Osteoblast (primary cell): ENCODE measurements around the gene OGFRL1. TPM values are rescaled to one million over a fixed set of nuclear protein-coding genes. Genes with fewer than 3 reads are reported as not detected.

Source experiments
- DNase-seq: peaks from one replicate; pipeline ENCODE4 v3.0.0; 2011; ENCODE audit warnings: low spot score, mixed read lengths; ENCODE audit not compliant: insufficient read length; ENCODE audit errors: missing footprints
- H2AFZ ChIP-seq: 2 replicates; pipeline ENCODE4 v1.6.0; 2011; ENCODE audit warnings: mild to moderate bottlenecking, low read length
- H3K27ac ChIP-seq: 2 replicates; pipeline ENCODE4 v1.5.1; 2011; ENCODE audit warnings: mild to moderate bottlenecking, low read depth, low read length, moderate library complexity
- H3K27me3 ChIP-seq: 2 replicates; pipeline ENCODE4 v1.6.0; 2012; ENCODE audit warnings: mild to moderate bottlenecking, control low read depth, inconsistent platforms, low read length, moderate library complexity; ENCODE audit not compliant: insufficient read depth
- H3K36me3 ChIP-seq: 2 replicates; pipeline ENCODE4 v1.5.1; 2011; ENCODE audit warnings: mild to moderate bottlenecking, low read length, control low read depth, moderate library complexity; ENCODE audit not compliant: insufficient read depth
- H3K4me1 ChIP-seq: 2 replicates; pipeline ENCODE4 v1.5.1; 2011; ENCODE audit warnings: mild to moderate bottlenecking, low read length, control low read depth, moderate library complexity; ENCODE audit not compliant: insufficient read depth
- H3K4me2 ChIP-seq: 2 replicates; pipeline ENCODE4 v1.6.0; 2011; ENCODE audit warnings: mild to moderate bottlenecking, low read length; ENCODE audit not compliant: insufficient read depth
- H3K4me3 ChIP-seq: fragments of 200-600 bp; sonication (generic); 3 replicates; pipeline ENCODE4 v1.5.1; 2012; ENCODE audit warnings: mild to moderate bottlenecking, low read length, inconsistent platforms; ENCODE audit not compliant: insufficient read depth
- H3K79me2 ChIP-seq: 2 replicates; pipeline ENCODE4 v1.6.0; 2012; ENCODE audit warnings: mild to moderate bottlenecking, low read length, control low read depth, inconsistent platforms; ENCODE audit not compliant: insufficient read depth
- H3K9me3 ChIP-seq: 2 replicates; pipeline ENCODE4 v1.5.1; 2011; ENCODE audit warnings: low read depth, low read length, control low read depth
- H4K20me1 ChIP-seq: 2 replicates; pipeline ENCODE4 v1.6.0; 2012; ENCODE audit warnings: mild to moderate bottlenecking, low read length, control low read depth; ENCODE audit not compliant: insufficient read depth
- total RNA-seq: library from RNA; depleted of rRNA; stranded (reverse); fragments of >200 nt; gene quantifications from 2 replicates; pipeline ENCODE4 v1.2.3, GENCODE V29; 2012
- TF ChIP-seq, protein P1 (sequence below): IDR thresholded peaks from 2 replicates; pipeline ENCODE4 v1.5.1; 2011; ENCODE audit warnings: mild to moderate bottlenecking, low read depth, low read length, moderate library complexity; ENCODE audit errors: extremely low read depth

The OGFRL1 gene
- total RNA-seq, 1 donor: 15.9 TPM

DNA sequence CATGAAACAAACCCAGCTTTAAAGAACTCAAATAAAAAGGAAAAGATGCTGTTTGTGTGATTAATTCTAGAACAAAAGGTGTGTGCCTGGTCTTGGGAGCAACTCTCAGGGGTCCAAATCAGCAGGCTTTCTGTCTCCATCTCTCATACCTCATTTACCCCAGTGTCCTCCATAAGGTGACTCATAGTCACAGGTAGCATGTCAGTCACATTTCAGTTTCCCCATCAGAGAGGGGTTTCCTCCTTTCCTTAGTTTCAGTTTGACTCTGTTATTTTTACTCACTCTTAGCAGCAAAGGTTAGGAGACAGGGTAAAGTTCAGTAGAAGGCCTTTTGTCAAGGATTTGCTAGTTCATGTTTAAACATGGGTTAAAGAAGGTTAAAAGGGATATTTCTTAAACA, 46.2 kb downstream of the OGFRL1 start:
- Histone ChIP-seq H3K36me3 (no peaks in the 10 kb centered on the region), H3K9me3 (no peaks in the 10 kb centered on the region), H2AFZ (no peak overlapping the region), H3K4me3 (no peak overlapping the region), H3K27me3 (no peaks in the 10 kb centered on the region), H3K4me2 (no peak overlapping the region), H4K20me1 (no peaks in the 10 kb centered on the region), H3K27ac (peak overlapping the region; percentile 23), H3K4me1 (peaks cover 19% of the 10 kb centered on the region), H3K79me2 (peaks cover 5% of the 10 kb centered on the region)
- TF ChIP-seq, protein P1, sequence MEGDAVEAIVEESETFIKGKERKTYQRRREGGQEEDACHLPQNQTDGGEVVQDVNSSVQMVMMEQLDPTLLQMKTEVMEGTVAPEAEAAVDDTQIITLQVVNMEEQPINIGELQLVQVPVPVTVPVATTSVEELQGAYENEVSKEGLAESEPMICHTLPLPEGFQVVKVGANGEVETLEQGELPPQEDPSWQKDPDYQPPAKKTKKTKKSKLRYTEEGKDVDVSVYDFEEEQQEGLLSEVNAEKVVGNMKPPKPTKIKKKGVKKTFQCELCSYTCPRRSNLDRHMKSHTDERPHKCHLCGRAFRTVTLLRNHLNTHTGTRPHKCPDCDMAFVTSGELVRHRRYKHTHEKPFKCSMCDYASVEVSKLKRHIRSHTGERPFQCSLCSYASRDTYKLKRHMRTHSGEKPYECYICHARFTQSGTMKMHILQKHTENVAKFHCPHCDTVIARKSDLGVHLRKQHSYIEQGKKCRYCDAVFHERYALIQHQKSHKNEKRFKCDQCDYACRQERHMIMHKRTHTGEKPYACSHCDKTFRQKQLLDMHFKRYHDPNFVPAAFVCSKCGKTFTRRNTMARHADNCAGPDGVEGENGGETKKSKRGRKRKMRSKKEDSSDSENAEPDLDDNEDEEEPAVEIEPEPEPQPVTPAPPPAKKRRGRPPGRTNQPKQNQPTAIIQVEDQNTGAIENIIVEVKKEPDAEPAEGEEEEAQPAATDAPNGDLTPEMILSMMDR: no peak
- DNase-seq: no peak

DNA sequence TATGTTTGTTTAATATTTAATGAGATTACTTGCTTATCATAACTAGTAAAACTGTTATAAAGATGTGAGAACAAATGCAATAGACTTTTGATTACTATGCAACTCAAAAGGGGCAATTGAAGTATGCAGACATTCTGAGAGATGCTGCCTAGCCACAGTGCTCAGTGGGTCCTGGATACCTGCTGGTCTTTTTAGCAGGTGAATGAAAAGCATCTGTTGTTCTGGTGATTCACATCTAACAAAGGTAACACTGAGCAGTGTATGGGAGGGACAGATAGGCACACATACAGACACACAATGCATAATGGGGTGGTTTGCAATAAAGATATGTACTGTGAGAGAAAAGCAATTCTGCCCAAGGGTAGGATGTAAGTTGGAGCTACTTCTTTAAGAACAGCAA, 46.9 kb downstream of the OGFRL1 start:
- Histone ChIP-seq H3K4me1 (peaks cover 19% of the 10 kb centered on the region), H3K36me3 (no peaks in the 10 kb centered on the region), H3K4me2 (no peak overlapping the region)

DNA sequence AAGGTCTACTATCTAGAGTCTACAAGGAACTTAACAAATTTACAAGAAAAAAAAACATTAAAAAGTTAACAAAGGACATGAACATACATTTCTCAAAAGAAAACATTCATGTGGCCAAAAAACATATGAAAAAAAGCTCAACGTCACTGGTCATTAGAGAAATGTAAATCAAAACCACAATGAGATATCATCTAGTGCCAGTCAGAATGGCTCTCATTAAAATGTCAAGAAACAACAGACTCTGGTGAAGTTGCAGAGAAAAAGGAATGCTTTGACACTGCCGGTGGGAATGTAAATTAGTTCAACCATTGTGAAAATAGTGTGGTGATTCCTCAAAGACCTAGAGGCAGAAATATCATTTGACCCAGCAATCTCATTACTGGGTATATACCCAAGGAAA, 48.3 kb downstream of the OGFRL1 start:
- Histone ChIP-seq H3K27me3 (no peaks in the 10 kb centered on the region), H2AFZ (no peak overlapping the region), H3K79me2 (peaks cover 5% of the 10 kb centered on the region), H3K27ac (no peak overlapping the region), H3K4me2 (no peak overlapping the region), H3K36me3 (no peaks in the 10 kb centered on the region), H3K4me3 (no peak overlapping the region), H4K20me1 (no peaks in the 10 kb centered on the region), H3K9me3 (no peaks in the 10 kb centered on the region), H3K4me1 (peaks cover 19% of the 10 kb centered on the region)
- TF ChIP-seq, protein P1: no peak
- DNase-seq: no peak

More for the DNA sequence above, 46.9 kb downstream of the OGFRL1 start:
- Histone ChIP-seq H3K9me3 (no peaks in the 10 kb centered on the region), H4K20me1 (no peaks in the 10 kb centered on the region), H3K27ac (no peak overlapping the region), H3K4me3 (no peak overlapping the region), H3K79me2 (peaks cover 5% of the 10 kb centered on the region), H2AFZ (no peak overlapping the region), H3K27me3 (no peaks in the 10 kb centered on the region)
- no peak for DNase-seq
- TF ChIP-seq, protein P1: no peak

DNA sequence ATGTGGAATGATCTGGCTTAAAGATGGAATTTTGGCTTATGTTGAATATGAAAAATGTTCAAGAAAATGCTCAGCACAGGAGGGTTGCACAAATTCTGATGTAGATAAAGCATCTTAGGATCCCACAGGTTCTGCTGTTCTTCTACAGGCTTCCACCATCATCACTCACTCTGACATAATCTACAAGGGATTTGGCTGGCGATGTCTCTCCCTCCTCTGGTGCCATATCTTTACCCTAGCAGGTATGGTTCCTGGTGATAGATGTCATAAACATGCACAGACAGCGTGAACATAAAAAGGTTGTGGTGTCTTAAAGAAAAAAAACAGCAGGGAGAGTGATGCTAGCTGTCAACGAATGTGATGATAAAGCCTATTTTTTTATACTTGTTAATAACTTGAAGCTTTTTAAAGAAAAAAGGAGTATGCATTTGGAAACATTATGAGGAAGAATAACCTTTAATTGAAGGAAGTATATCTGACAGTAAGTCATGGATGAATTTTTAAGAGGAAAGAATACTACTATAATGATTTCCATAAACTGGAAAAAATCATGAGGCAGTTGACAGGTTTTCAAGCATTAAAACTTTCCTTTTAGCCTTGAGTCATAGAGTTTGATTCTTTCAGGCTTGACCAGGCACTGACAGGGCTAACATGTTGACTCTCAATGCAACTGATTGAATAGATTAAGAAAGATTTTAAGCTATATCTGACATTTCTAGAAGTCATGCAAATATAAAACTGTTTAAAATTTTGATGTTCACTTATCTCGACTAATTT, 50.1 kb downstream of the OGFRL1 start:
- no peaks in the 10 kb centered on the region for H3K27me3 ChIP-seq
- H3K9me3 ChIP-seq: no peaks in the 10 kb centered on the region
- H4K20me1 ChIP-seq: no peaks in the 10 kb centered on the region
- H2AFZ ChIP-seq: no peak overlapping the region
- no peak for DNase-seq
- H3K79me2 ChIP-seq: peaks cover 5% of the 10 kb centered on the region
- no peak overlapping the region for H3K4me2 ChIP-seq
- H3K27ac ChIP-seq: no peak overlapping the region
- TF ChIP-seq, protein P1: no peak
- H3K36me3 ChIP-seq: peaks cover 3% of the 10 kb centered on the region
- H3K4me3 ChIP-seq: no peak overlapping the region
- H3K4me1 ChIP-seq: peaks cover 12% of the 10 kb centered on the region
